T-cell (primary cell): ENCODE data around the gene CDR2. TPM values are rescaled to one million over a fixed set of nuclear protein-coding genes. Genes with fewer than 3 reads are reported as not detected.
"Not testable (repeated sequence)": the region's sequence is repeated elsewhere in the genome, so short reads cannot be mapped to it uniquely, and the experiment has no call there.

Source experiments
- ATAC-seq, 4 experiments: fragments of 200-7000 bp in 3 of 4; fragments of 150-1000 bp in 1 of 4; cut with Tn5 transposase; replicated peaks in 1 of 4; 1 replicate in 3 of 4; 2 replicates in 1 of 4; pipeline ENCODE4 v1.10.0; 2021; ENCODE audit warnings: moderate library complexity in 3 of 4, mild to moderate bottlenecking in 2 of 4, moderate number of reproducible peaks in 1 of 4
- CTCF ChIA-PET, 2 donors: fragments of 300-600 bp; sonication (Branson Sonifier 250); formaldehyde crosslinking; loops; one replicate each; lab custom pipeline; 2022; ENCODE audit warnings: antibody characterized with exemption in 2 of 2; lab: Charles Lee
- POLR2A ChIA-PET, 2 donors: fragments of 300-600 bp; sonication (Branson Sonifier 250); formaldehyde crosslinking; loops; one replicate each; lab custom pipeline; 2022; ENCODE audit warnings: antibody characterized with exemption in 2 of 2; lab: Charles Lee
- DNase-seq, 35 experiments: peaks; one replicate each; pipeline versions ENCODE4 v3.0.0 to v3.0.0-alpha.2; 2013 to 2023
- H3K27ac ChIP-seq: one replicate; pipeline ENCODE4 v1.5.1; 2013; ENCODE audit warnings: low read length
- H3K27me3 ChIP-seq, 2 experiments: replicated peaks in 1 of 2; 1 replicate in 1 of 2; 2 replicates in 1 of 2; pipeline versions ENCODE4 v1.6.1 to v1.7.0; 2013; ENCODE audit warnings: low read length in 1 of 2, mixed read lengths in 1 of 2; ENCODE audit not compliant: control insufficient read depth in 2 of 2, insufficient read depth in 2 of 2; ENCODE audit errors: extremely low read depth in 1 of 2
- H3K36me3 ChIP-seq, 2 donors: 1 replicate in 1 of 2; 2 replicates in 1 of 2; pipeline versions ENCODE4 v1.6.1 to v1.7.0; 2013; ENCODE audit warnings: low read length in 1 of 2; ENCODE audit not compliant: control insufficient read depth in 2 of 2, insufficient read depth in 1 of 2; ENCODE audit errors: extremely low read depth in 1 of 2
- H3K4me1 ChIP-seq, 2 experiments: 1 replicate in 1 of 2; 2 replicates in 1 of 2; pipeline versions ENCODE4 v1.6.1 to v1.7.0; 2013; ENCODE audit warnings: low read length in 2 of 2, mixed read lengths in 1 of 2; ENCODE audit not compliant: insufficient read depth in 2 of 2, control insufficient read depth in 1 of 2; ENCODE audit errors: extremely low read depth in 1 of 2
- H3K4me3 ChIP-seq, 2 donors: 1 replicate in 1 of 2; 2 replicates in 1 of 2; pipeline versions ENCODE4 v1.5.1 to v1.7.0; 2013; ENCODE audit warnings: mild to moderate bottlenecking in 2 of 2, low read length in 1 of 2, moderate library complexity in 1 of 2; ENCODE audit not compliant: control insufficient read depth in 1 of 2; ENCODE audit errors: extremely low read depth in 1 of 2
- H3K9me3 ChIP-seq: 2 replicates; pipeline ENCODE4 v1.7.0; 2013
- H3K27ac Mint-ChIP-seq, 2 donors: one replicate each; pipeline ENCODE4 v1.8.0; 2020 to 2021; ENCODE audit warnings: mild to moderate bottlenecking in 2 of 2, mixed read lengths in 2 of 2
- H3K27me3 Mint-ChIP-seq, 2 donors: one replicate each; pipeline ENCODE4 v1.8.0; 2021 to 2022; ENCODE audit warnings: mixed read lengths in 2 of 2
- H3K36me3 Mint-ChIP-seq: one replicate; pipeline ENCODE4 v1.8.0; 2021; ENCODE audit warnings: mixed read lengths
- H3K4me1 Mint-ChIP-seq, 3 donors: one replicate each; pipeline ENCODE4 v1.8.0; 2020 to 2022; ENCODE audit warnings: mixed read lengths in 3 of 3, mild to moderate bottlenecking in 1 of 3
- H3K4me3 Mint-ChIP-seq, 3 donors: one replicate each; pipeline ENCODE4 v1.8.0; 2020 to 2022; ENCODE audit warnings: mild to moderate bottlenecking in 3 of 3, mixed read lengths in 3 of 3, moderate library complexity in 3 of 3
- H3K9me3 Mint-ChIP-seq, 3 donors: one replicate each; pipeline ENCODE4 v1.8.0; 2020 to 2022; ENCODE audit warnings: mixed read lengths in 3 of 3
- WGBS: methylation state at CpG from one replicate; pipeline ENCODE4 v1.1.5; 2013; ENCODE audit warnings: missing lambda C conversion rate; ENCODE audit not compliant: insufficient coverage; 5-methylcytosine and 5-hydroxymethylcytosine counted together
- total RNA-seq, 35 experiments: library from RNA in 6 of 35; stranded (reverse) in 6 of 35; fragments of 120-200 nt in 1 of 35; gene quantifications; one replicate each; pipeline versions ENCODE4 v1.2.1 to v1.2.4 and lab custom pipeline; 2013 to 2026

Gene CDR2
- total RNA-seq, 5 donors from 2014 or later (not counting 1 experiment from before 2014, with no cell fraction given): 58.7 to 97.5 (median 72.6) TPM

- Mint-ChIP-seq H3K4me3 (no peak overlapping the region), H3K27ac (no peak overlapping the region), H3K36me3 (peaks cover 29% of the 10 kb centered on the region), H3K4me1 (peaks cover 51 to 56% (median 54%) of the 10 kb centered on the region in 3 donors), H3K9me3 (no peaks in the 10 kb centered on the region), H3K27me3 (no peaks in the 10 kb centered on the region)
- no peak overlapping the region for H3K4me3 ChIP-seq
- H3K27ac ChIP-seq: no peak overlapping the region
- H3K9me3 ChIP-seq: no peaks in the 10 kb centered on the region
- H3K27me3 ChIP-seq: no peaks in the 10 kb centered on the region
- ChIA-PET POLR2A (no interaction called here), CTCF (no interaction called here)
- peaks cover 10 to 32% of the 10 kb centered on the region in 2 experiments for H3K4me1 ChIP-seq
- ATAC-seq: no peak
- peaks cover 13 to 62% of the 10 kb centered on the region in 2 donors for H3K36me3 ChIP-seq
- 96% methylated on average over 12 of the region's 12 CpGs for WGBS
- no peak for DNase-seq
Observed at GRCh38 chr16:22302776-22303363, 71.5 kb downstream of the CDR2 start.

DNA sequence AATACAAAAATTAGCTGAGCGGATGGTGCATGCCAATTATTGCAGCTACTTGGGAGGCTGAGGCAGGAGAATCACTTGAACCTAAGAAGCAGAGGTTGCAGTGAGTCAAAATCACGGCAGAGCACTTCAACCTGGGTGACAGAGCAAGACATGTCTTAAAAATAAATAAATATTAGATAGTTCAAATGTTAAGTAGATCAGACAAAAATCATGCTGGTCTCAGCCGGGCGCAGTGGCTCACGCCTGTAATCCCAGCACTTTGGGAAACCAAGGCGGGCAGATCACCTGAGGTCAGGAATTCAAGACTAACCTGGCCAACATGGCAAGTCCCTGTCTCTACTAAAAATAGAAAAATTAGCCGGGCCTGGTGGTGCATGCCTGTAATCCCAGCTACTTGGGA is 73.0 kb downstream of the CDR2 start:
- H3K27me3 ChIP-seq, H3K4me3 ChIP-seq, DNase-seq, H3K27me3 Mint-ChIP-seq, H3K27ac ChIP-seq, H3K9me3 Mint-ChIP-seq, H3K27ac Mint-ChIP-seq, ATAC-seq, H3K9me3 ChIP-seq: not testable (repeated sequence)
- H3K36me3 ChIP-seq: peaks cover 9 to 47% of the 10 kb centered on the region in 2 donors
- POLR2A ChIA-PET: interaction anchor here in 1 of 2 donors (0.5 kb wide), 1 partner anchor 296 kb away, joined by 3 read pairs; no protein-coding TSS in a partner anchor
- Mint-ChIP-seq H3K4me1 (peaks cover 56 to 62% (median 60%) of the 10 kb centered on the region in 3 donors), H3K36me3 (peaks cover 26% of the 10 kb centered on the region), H3K4me3 (peak overlapping the region in 1 of 3 donors; percentile 42)
- CTCF ChIA-PET: interaction anchor here in 1 of 2 donors (1.4 kb wide), 2 partner anchors 20 to 113 kb away, joined by 3 to 6 read pairs; no protein-coding TSS in a partner anchor
- peaks cover 10 to 41% of the 10 kb centered on the region in 2 experiments for H3K4me1 ChIP-seq
- WGBS: 97% methylated on average over 6 of the region's 7 CpGs

DNA sequence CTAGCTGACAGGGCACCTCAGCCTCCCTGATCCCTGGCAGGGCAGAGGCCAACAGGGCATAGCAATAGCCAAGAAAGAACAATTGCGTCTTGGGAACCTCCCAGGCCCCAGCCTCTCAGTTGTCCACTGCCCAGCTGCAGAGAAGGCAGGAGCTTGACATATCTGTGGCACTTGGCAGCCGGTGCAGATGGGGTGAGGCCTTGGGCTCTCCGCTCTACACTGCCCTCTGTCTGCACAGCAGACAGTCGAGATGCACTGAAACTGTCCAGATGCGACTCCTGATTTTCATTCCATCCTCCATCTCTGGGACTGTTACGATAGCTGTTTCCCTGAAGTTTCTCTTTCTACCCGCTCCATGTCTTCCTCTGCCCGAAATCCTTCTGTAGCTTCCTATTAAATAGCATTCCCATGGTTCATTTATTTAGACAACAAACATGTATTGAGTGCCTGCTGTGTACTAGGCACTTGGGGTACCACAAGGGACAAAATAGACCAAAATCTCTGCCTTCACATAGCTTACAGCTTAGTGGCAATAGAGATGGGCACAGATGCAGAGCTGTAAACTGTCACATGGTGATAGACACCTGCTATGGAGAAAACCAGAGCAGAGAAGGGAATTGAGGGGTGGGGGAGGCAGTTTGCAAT is 73.9 kb downstream of the CDR2 start:
- Mint-ChIP-seq H3K4me3 (peak overlapping the region in 1 of 3 donors; percentile 42), H3K36me3 (peaks cover 26% of the 10 kb centered on the region), H3K27ac (peak overlapping the region; percentile 40 to 45), H3K27me3 (peaks cover 0 to 4% of the 10 kb centered on the region in 2 donors), H3K9me3 (no peaks in the 10 kb centered on the region), H3K4me1 (peaks cover 62 to 67% (median 65%) of the 10 kb centered on the region in 3 donors)
- DNase-seq (peak in 31 of 35 experiments; percentile 9 to 61 (median 37)), ATAC-seq (no peak)
- H3K27me3 ChIP-seq: no peaks in the 10 kb centered on the region
- ChIA-PET CTCF (interaction anchor here (0.6 to 1.6 kb wide), 9 partner anchors 10 to 793 kb away, joined by 3 to 10 read pairs (median 4); partner anchors contain the start of gene UQCRC2 (in 1 of the 2)), POLR2A (interaction anchor here (0.5 to 0.6 kb wide), 3 partner anchors 69 to 654 kb away, joined by 3 to 4 read pairs (median 3); no protein-coding TSS in a partner anchor)
- 63% methylated on average over 8 of the region's 8 CpGs for whole genome bisulfite sequencing
- no peak overlapping the region for H3K4me3 ChIP-seq
- peaks cover 6 to 41% of the 10 kb centered on the region in 2 donors for H3K36me3 ChIP-seq
- peaks cover 10 to 45% of the 10 kb centered on the region in 2 experiments for H3K4me1 ChIP-seq
- H3K9me3 ChIP-seq: no peaks in the 10 kb centered on the region
- H3K27ac ChIP-seq: no peak overlapping the region

- peak overlapping the region; percentile 96 for H3K27ac ChIP-seq
- Mint-ChIP-seq H3K4me1 (peaks cover 55 to 58% (median 57%) of the 10 kb centered on the region in 3 donors), H3K4me3 (peak overlapping the region; percentile 94 to 95 (median 94)), H3K27ac (peak overlapping the region; percentile 94 to 96), H3K9me3 (no peaks in the 10 kb centered on the region), H3K27me3 (peaks cover 0 to 4% of the 10 kb centered on the region in 2 donors), H3K36me3 (peaks cover 17% of the 10 kb centered on the region)
- no peaks in the 10 kb centered on the region for H3K27me3 ChIP-seq
- H3K9me3 ChIP-seq: no peaks in the 10 kb centered on the region
- peak overlapping the region in 1 of 2 donors; percentile 92 for H3K4me3 ChIP-seq
- ChIA-PET CTCF (interaction anchor here (0.6 to 3.5 kb wide), 8 partner anchors 104 to 698 kb away, joined by 4 to 23 read pairs (median 8); no protein-coding TSS in a partner anchor), POLR2A (interaction anchor here (0.5 to 2.8 kb wide), 5 partner anchors 10 to 346 kb away, joined by 5 to 27 read pairs (median 6); no protein-coding TSS in a partner anchor)
- peaks cover 0 to 28% of the 10 kb centered on the region in 2 donors for H3K36me3 ChIP-seq
- ATAC-seq (no peak), DNase-seq (no peak)
- 88% methylated on average over 1 of the region's 1 CpG for WGBS
- H3K4me1 ChIP-seq: peaks cover 10 to 45% of the 10 kb centered on the region in 2 experiments
Observed at GRCh38 chr16:22299036-22299435, 75.4 kb downstream of the CDR2 start.

- Mint-ChIP-seq H3K27ac (peak overlapping the region; percentile 94 to 96), H3K36me3 (peaks cover 12% of the 10 kb centered on the region), H3K27me3 (peaks cover 0 to 4% of the 10 kb centered on the region in 2 donors), H3K4me1 (peaks cover 51 to 55% (median 55%) of the 10 kb centered on the region in 3 donors), H3K9me3 (no peaks in the 10 kb centered on the region), H3K4me3 (peak overlapping the region; percentile 94 to 95 (median 94))
- 1% methylated on average over 25 of the region's 39 CpGs for WGBS
- Histone ChIP-seq H3K27me3 (peaks cover 0 to 1% of the 10 kb centered on the region in 2 experiments), H3K4me3 (peak overlapping the region; percentile 88 to 92), H3K9me3 (no peaks in the 10 kb centered on the region), H3K4me1 (peaks cover 10 to 45% of the 10 kb centered on the region in 2 experiments), H3K27ac (peak overlapping the region; percentile 96), H3K36me3 (peaks cover 0 to 20% of the 10 kb centered on the region in 2 donors)
- POLR2A ChIA-PET: interaction anchor here (0.5 to 2.8 kb wide), 4 partner anchors 36 to 304 kb away, joined by 4 to 27 read pairs (median 9); no protein-coding TSS in a partner anchor
- DNase-seq (peak; percentile 48 to 91 (median 81)), ATAC-seq (peak; percentile 11 to 67 (median 14))
- CTCF ChIA-PET: interaction anchor here in 1 of 2 donors (1.0 to 3.5 kb wide), 5 partner anchors 20 to 111 kb away, joined by 3 to 23 read pairs (median 4); no protein-coding TSS in a partner anchor
Observed at GRCh38 chr16:22297871-22298733, 76.3 kb downstream of the CDR2 start.
